ENCODE results near the gene FTO.

Gene FTO

GRCh38 chr16:53832896-53833544 is 129.1 kb downstream of the FTO start:
- no peak for TF ChIP-seq CTCF (IDR thresholded peaks at IDR 0.05; ENCODE audit: borderline replicate concordance, insufficient read depth, low read depth, low read length)
- no peak overlapping the region for H3K4me3 ChIP-seq (ENCODE audit: low read depth, low read length)

GRCh38 chr16:53836142-53836541 is 132.2 kb downstream of the FTO start:
- TF ChIP-seq CTCF (IDR thresholded peaks at IDR 0.05; ENCODE audit: borderline replicate concordance, insufficient read depth, low read depth, low read length) = no peak
- no peak overlapping the region for H3K4me3 ChIP-seq (ENCODE audit: low read depth, low read length)

GRCh38 chr16:53836680-53837079 is 132.7 kb downstream of the FTO start:
- H3K4me3 ChIP-seq (ENCODE audit: low read depth, low read length) = no peak overlapping the region
- TF ChIP-seq CTCF (IDR thresholded peaks at IDR 0.05; ENCODE audit: borderline replicate concordance, insufficient read depth, low read depth, low read length) = no peak

- H3K4me3 ChIP-seq (ENCODE audit: low read depth, low read length) = no peak overlapping the region
- no peak for TF ChIP-seq CTCF (IDR thresholded peaks at IDR 0.05; ENCODE audit: borderline replicate concordance, insufficient read depth, low read depth, low read length)
Measured at GRCh38 chr16:53837426-53837825, 133.5 kb downstream of the FTO start.

- H3K4me3 ChIP-seq (ENCODE audit: low read depth, low read length) = no peak overlapping the region
- no peak for TF ChIP-seq CTCF (IDR thresholded peaks at IDR 0.05; ENCODE audit: borderline replicate concordance, insufficient read depth, low read depth, low read length)
Measured at GRCh38 chr16:53839150-53839549, 135.2 kb downstream of the FTO start.

GRCh38 chr16:53840456-53840855 is 136.5 kb downstream of the FTO start:
- TF ChIP-seq CTCF (IDR thresholded peaks at IDR 0.05; ENCODE audit: borderline replicate concordance, insufficient read depth, low read depth, low read length) = no peak
- H3K4me3 ChIP-seq (ENCODE audit: low read depth, low read length) = no peak overlapping the region

GRCh38 chr16:53841884-53842283 is 137.9 kb downstream of the FTO start:
- H3K4me3 ChIP-seq (ENCODE audit: low read depth, low read length) = no peak overlapping the region
- TF ChIP-seq CTCF (IDR thresholded peaks at IDR 0.05; ENCODE audit: borderline replicate concordance, insufficient read depth, low read depth, low read length) = no peak

Data from GM12875 (cell line).